Measurements from ENCODE around the gene E2F4.

E2F4 gene

GRCh38 chr16:67173808-67174705, 17.9 kb upstream of the E2F4 start:
- peak; percentile 47 for DNase-seq (ENCODE audit: low read depth)

- DNase-seq (ENCODE audit: low read depth): no peak
Observed at GRCh38 chr16:67174706-67175231, 17.2 kb upstream of the E2F4 start.

- DNase-seq (ENCODE audit: low read depth): no peak
Observed at GRCh38 chr16:67176662-67177061, 15.3 kb upstream of the E2F4 start.

- peak; percentile 44 for DNase-seq (ENCODE audit: low read depth)
Observed at GRCh38 chr16:67177743-67178699, 13.9 kb upstream of the E2F4 start.

- no peak for DNase-seq (ENCODE audit: low read depth)
Observed at GRCh38 chr16:67179421-67180080, 12.4 kb upstream of the E2F4 start.

GRCh38 chr16:67180166-67180565, 11.8 kb upstream of the E2F4 start:
- no peak for DNase-seq (ENCODE audit: low read depth)

GRCh38 chr16:67181346-67181745, 10.6 kb upstream of the E2F4 start:
- no peak for DNase-seq (ENCODE audit: low read depth)

- DNase-seq (ENCODE audit: low read depth): no peak
Observed at GRCh38 chr16:67182288-67182687, 9.7 kb upstream of the E2F4 start.

- no peak for DNase-seq (ENCODE audit: low read depth)
Observed at GRCh38 chr16:67183284-67183626, 8.7 kb upstream of the E2F4 start.

GRCh38 chr16:67183627-67184452, 8.1 kb upstream of the E2F4 start, which contains the start of gene MATCAP1:
Gene MATCAP1, minus strand, starts transcription at chr16:67183963. Its CDS starts 3,353 bp downstream, at chr16:67180610.
- peak; percentile 87 for DNase-seq (ENCODE audit: low read depth)

- DNase-seq (ENCODE audit: low read depth): no peak
Observed at GRCh38 chr16:67184453-67184994, 7.4 kb upstream of the E2F4 start.

- DNase-seq (ENCODE audit: low read depth): peak; percentile 75
Observed at GRCh38 chr16:67184995-67185650, 6.8 kb upstream of the E2F4 start.

- DNase-seq (ENCODE audit: low read depth): no peak
Observed at GRCh38 chr16:67185651-67186134, 6.3 kb upstream of the E2F4 start.

GRCh38 chr16:67186550-67186950, 5.4 kb upstream of the E2F4 start:
- no peak for DNase-seq (ENCODE audit: low read depth)

- no peak for DNase-seq (ENCODE audit: low read depth)
Observed at GRCh38 chr16:67187175-67187890, 4.6 kb upstream of the E2F4 start.

GRCh38 chr16:67188323-67188722, 3.6 kb upstream of the E2F4 start:
- no peak for DNase-seq (ENCODE audit: low read depth)

- no peak for DNase-seq (ENCODE audit: low read depth)
Observed at GRCh38 chr16:67188798-67189197, 3.2 kb upstream of the E2F4 start.

- DNase-seq (ENCODE audit: low read depth): no peak
Observed at GRCh38 chr16:67190041-67190440, 1.9 kb upstream of the E2F4 start, which contains the start of gene EXOC3L1. Gene EXOC3L1, minus strand, starts transcription at chr16:67190136. Its CDS starts 460 bp downstream, at chr16:67189676.

Data from activated T-helper 9 cell treated with anti-CD3 and anti-CD28 coated beads, Interleukin-2, amount 50 U/mL, for 16 hours (primary cell).